Tibial nerve (tissue), 4 donors: Measurements from ENCODE around the gene ATP8B1.

Experiments
- EP300 ChIP-seq, 2 donors: sonication (generic); formaldehyde crosslinking; IDR thresholded peaks; one replicate each; pipeline ENCODE4 v1.6.1; 2017; ENCODE audit warnings: antibody characterized with exemption in 2 of 2, mild to moderate bottlenecking in 1 of 2
- POLR2A ChIP-seq, 2 donors: fragments of 450-650 bp; IDR thresholded peaks; one replicate each; pipeline ENCODE4 v1.6.1; 2017; ENCODE audit warnings: antibody characterized with exemption in 2 of 2, mild to moderate bottlenecking in 2 of 2, moderate library complexity in 2 of 2
- TF ChIP-seq, protein P1 (sequence below), 5 experiments: fragments of 200-600 bp in 3 of 5; fragments of 450-650 bp in 2 of 5; sonication (generic) in 3 of 5; IDR thresholded peaks; one replicate each; pipeline ENCODE4 v1.5.1; 2016 to 2019; ENCODE audit warnings: antibody characterized with exemption in 5 of 5, mild to moderate bottlenecking in 3 of 5, moderate library complexity in 2 of 5

DNA sequence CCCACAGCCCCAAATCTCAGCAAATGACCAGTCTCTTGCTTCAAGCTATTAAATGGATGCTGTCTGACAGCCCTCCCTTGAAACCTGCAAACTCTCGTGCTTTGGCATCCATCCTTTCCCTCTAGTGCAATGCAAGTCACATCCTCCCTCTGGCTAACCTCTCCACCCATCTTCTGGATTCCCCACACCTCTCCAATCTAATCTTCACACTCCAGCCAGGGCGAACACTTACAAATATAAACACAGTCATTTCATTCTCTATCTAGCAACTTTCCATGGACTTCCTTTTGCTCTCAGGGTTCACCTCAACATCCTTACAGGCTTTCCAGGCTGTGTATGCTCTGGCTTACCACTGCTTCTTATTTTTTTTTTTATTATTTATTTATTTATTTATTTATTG, 171.4 kb downstream of the ATP8B1 start:
- TF ChIP-seq, protein P1, sequence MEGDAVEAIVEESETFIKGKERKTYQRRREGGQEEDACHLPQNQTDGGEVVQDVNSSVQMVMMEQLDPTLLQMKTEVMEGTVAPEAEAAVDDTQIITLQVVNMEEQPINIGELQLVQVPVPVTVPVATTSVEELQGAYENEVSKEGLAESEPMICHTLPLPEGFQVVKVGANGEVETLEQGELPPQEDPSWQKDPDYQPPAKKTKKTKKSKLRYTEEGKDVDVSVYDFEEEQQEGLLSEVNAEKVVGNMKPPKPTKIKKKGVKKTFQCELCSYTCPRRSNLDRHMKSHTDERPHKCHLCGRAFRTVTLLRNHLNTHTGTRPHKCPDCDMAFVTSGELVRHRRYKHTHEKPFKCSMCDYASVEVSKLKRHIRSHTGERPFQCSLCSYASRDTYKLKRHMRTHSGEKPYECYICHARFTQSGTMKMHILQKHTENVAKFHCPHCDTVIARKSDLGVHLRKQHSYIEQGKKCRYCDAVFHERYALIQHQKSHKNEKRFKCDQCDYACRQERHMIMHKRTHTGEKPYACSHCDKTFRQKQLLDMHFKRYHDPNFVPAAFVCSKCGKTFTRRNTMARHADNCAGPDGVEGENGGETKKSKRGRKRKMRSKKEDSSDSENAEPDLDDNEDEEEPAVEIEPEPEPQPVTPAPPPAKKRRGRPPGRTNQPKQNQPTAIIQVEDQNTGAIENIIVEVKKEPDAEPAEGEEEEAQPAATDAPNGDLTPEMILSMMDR (IDR thresholded peaks at IDR 0.05), result no peak
- TF ChIP-seq POLR2A (IDR thresholded peaks at IDR 0.05) (no peak), EP300 (IDR thresholded peaks at IDR 0.05) (no peak)
